EH (cell line): Measurements from ENCODE around the gene MSANTD2.
A peak's percentile ranks its signal among the peaks of the same experiment; 100 is the strongest.
"Not testable (repeated sequence)": the region's sequence is repeated elsewhere in the genome, so short reads cannot be mapped to it uniquely, and the experiment has no call there.

Experiments used
- DNase-seq: peaks from one replicate; pipeline ENCODE4 v3.0.0-alpha.2; 2015; ENCODE audit warnings: low read depth

MSANTD2 gene

DNA sequence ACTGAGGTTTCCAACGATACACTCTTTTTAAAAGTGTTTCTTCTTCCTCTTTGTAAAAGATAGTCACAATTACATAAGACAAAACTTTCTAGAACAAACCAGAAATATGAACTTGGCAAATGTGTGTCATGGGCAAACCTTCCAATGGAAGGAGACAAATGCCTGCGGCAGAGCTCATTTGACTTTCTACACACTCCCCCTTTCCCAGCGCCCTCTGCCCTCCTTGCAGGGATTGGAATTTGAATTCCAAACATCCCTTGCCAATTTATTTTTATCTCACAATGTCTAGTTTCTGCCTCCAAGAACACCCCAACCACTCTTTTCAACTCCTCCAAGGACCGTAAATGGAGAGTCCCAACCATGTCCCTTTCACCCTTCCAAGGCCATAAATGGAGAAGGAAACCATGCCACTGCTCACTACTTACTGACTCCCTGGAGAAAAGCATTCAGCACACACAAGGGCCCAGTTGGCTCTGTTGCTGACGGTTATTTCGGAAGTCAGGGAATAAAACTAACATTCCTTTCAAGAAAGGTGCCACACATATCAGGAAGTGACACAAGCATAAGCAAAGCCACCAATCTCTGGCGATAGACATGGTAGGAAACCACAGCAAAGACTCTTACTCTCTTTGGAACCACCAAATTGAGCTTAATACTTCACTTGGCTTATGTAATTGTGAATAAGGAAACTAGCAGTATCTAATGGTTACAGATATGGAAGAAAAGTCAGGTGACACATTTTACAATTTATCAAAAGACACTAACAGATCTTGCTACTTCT lies 23.2 kb downstream of the MSANTD2 start:
- no peak for DNase-seq

DNA sequence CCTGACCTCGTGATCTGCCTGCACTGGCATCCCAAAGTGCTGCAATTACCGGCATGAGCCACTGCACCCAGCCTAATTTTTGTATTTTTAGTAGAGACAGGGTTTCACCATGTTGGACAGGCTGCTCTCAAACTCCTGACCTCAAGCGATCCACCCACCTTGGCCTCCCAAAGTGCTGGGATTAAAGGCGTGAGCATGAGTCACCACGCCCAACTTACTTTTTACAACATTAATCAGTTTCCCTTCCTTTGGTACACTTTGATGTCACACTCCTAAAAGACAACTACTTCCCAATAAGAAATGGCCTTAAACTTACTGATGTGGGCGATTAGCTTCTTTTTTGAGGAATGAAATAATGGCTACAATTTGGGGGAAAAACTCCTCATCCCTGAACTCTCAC lies 29.2 kb downstream of the MSANTD2 start:
- not testable (repeated sequence) for DNase-seq

GRCh38 chr11:124769806-124770774 lies 30.1 kb downstream of the MSANTD2 start:
- peak; percentile 83 for DNase-seq

- DNase-seq, result no peak
Observed at GRCh38 chr11:124768914-124769313, 31.3 kb downstream of the MSANTD2 start.

DNA sequence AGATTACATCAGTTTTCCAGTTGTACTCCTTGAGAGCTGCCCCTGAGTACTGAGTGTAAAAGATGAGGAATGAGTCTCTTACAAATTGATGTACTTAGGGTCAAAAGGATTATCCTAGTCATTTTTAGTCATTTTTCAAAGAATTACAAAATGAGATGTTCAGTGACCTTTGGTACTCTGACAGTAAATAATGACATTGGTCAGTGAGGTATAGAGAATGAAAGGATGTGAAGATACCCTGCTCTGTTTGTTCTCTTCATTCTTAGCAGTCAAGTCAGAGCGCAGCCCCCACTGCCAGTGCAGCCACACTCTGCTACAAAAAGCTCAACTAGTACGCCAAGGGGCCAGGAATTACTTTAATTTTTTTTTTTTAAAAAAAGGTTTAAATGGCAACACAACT lies 34.0 kb downstream of the MSANTD2 start:
- DNase-seq, result no peak

DNA sequence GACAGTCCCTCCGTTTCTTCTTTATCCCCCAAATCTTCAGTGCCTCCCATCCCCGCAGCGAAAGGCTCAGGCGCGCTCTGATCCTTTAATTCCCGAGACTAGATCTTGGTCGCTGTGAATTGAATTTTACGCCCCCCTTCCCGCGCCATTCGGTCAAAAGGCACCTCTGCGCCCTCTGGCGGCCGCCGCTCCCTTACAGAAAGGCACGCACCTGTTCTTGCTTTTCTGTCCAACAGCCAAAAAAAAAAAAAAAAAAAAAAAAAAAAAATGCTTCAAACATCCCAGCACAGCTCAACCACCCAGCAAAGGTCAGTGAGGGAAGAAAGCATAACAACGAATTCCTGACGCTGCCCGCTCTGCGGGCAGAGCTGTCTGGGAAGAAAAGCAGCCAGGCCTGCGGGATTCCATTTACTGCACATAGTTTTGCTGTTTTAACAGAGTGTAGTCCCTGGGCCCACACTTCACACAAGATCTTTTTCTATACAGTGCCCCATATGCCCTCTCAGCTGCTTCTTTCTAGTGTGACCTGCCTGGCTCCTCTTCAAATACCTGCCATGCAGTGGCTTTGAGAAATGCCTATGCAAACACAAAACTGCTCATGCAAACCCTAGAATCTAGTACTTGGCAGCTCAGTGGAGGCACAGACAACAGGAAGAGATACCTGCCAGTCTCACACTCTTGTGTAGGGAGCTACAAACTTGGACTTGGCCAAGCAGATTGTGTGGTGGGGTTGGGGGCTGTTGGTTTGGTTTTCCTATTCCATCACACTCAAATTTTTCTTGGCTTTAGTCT lies 36.9 kb downstream of the MSANTD2 start:
- peak; percentile 63 for DNase-seq

- no peak for DNase-seq
Observed at GRCh38 chr11:124762624-124763155, 37.5 kb downstream of the MSANTD2 start.

- no peak for DNase-seq
Observed at GRCh38 chr11:124762105-124762623, 38.0 kb downstream of the MSANTD2 start, which contains the start of gene ESAM. Gene ESAM, minus strand, starts transcription at chr11:124762290. Its CDS starts 136 bp downstream, at chr11:124762154.

- no peak for DNase-seq
Observed at GRCh38 chr11:124761301-124762104, 38.7 kb downstream of the MSANTD2 start.

DNA sequence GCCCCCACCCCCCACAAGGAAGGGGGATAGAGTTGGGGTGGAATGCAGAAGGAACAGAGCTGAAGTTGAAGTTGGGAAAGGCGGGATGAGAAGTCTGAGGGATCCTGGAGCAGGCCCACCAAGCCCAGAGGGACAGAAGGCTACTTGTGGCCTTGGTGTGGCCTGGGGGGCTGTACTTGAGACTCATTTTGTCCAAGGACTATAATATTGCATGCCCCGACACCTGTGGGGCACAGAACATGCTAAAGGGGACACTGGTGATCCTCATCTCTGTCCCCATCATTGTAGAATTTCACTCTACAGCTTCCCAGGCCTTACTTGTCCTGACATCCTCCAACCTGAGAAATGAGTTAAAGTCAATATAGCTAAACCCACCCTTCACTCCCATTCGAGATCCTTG lies 39.4 kb downstream of the MSANTD2 start:
- DNase-seq, result no peak

DNA sequence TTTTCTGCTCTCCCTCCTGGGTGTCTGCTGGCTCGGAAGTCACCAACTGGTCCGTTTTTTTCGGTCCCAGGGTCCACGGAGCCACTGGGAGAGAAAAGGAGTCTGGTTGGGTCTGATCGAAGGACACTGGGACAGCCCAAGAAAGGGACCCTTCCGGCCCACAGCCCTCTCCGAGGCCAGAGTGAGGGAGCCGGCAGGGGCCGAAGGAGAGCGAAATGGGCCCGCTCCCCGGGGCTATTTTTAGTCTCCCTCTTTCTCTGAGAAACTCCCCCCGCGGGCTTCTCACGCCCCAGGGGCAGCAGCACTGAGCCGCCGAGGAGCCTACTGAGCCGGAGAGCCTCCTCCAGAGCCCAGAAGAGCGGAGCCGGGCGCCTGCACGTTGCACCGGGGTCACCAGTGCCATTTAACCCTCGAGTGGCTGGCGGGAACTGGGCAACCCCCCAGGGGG lies 40.0 kb downstream of the MSANTD2 start:
- no peak for DNase-seq

DNA sequence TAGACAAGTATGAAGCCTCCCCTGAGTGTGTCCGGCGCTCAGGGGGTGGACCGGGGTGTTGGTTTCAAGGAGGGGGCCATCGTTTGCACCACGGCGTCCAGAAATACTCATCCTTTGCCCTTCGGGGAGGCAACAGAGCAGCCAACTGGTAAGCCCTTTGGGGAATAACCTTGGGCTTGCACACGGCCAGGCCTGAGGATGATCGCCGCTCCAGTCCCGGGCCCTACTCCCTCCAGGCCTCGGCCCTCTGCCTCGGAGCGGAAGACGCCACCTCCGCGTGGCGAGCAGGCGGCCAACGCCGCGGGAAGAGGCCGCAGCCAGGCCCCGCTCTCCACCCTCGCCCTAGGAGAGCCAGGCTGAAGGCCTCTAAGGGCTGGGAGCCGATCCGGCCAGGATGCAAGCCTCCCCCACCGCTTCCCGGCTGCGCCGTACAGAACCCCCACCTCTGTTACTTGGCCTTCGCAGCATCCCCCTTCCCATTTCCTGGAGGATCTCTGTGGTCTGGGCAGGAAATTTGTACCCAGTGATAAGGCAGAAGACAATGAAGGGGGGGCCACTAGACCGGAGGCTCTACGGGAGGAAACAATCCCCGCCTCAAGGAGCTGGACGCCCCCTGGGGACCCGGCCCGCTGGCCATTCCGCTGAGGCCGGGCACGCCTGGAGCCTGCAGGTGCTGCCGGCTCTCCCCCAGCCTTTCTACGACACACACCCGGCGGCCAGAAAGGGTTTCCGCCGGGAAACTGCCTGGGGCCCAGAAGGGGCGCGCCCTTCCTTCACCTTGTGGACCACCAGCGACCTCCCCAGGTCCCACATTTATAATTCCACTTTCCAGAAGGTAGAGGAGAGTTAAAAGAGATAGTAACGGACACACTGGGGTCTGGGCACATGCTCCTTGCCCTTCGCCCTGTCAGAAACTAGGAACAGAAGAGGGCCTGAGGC lies 40.7 kb downstream of the MSANTD2 start:
- no peak for DNase-seq

GRCh38 chr11:124758355-124759265 lies 41.6 kb downstream of the MSANTD2 start:
- DNase-seq, result peak; percentile 69

DNA sequence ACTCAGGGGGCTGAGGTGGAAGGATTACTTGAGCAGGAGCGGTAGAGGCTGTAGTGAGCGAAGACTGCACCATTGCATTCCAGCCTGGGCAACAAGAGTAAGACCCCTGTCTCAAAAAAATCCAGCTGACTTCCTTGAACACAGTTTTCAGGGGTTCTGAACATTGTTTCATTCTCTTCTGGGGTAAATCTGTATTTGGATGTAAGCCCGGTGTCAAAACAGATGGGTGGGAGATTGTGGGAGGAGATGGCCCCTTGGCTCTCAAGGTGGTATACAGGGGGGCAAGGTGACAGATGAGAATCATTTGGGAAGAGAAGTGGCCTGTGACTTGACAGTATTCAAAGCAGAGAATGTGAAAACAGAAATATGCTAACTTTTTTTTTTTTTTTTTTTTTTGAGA lies 42.9 kb downstream of the MSANTD2 start:
- no peak for DNase-seq

DNA sequence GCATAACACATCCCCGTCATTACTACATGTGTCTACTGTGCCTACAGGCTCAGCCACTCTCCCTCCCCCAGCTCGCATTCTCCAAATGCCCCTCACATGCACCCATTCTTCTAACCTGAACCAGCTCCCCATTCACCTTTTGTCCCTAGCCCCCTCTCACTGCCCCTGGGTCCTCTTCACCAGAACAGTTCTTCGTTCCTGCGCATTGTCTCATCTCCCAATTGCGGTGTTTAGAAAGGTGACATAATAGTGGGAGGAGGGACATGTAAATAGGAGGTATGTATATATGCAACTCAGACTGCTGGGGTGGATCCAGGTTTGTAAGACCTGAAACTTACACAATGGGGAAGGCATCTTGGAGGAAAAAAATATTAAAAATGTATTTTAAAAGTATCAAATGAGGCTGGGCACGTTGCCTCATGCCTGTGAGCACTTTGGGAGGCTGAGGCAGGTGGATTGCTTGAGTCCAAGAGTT lies 43.4 kb downstream of the MSANTD2 start:
- no peak for DNase-seq

- no peak for DNase-seq
Observed at GRCh38 chr11:124756033-124756752, 44.0 kb downstream of the MSANTD2 start.

DNA sequence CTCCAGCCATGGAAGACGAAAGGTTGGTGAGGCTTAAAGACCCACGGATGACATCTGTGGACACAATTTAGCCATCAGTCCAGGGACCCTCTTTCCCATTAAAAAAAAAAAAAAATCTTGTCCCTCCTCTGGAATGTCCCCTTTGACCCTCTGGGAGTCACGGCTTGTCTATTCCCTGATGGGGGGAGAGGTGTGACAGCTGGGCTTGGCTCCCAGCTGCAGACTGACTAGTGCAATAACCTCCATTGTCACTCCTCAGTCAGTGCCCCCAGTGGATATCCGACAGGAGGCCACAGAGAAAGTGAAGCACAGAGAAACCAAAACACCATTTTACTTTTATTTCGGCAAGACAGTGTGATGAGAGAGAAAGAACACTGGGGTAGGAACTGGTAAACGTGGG lies 45.5 kb downstream of the MSANTD2 start:
- DNase-seq, result no peak

GRCh38 chr11:124754309-124754708 lies 45.9 kb downstream of the MSANTD2 start:
- peak; percentile 51 for DNase-seq
